DOHH2 (cell line): Measurements from ENCODE around the gene ERC2.

Source experiments
- H3F3A ChIP-seq: fragments of 200-600 bp; sonication (generic), shearing (Covaris generic); 2 replicates; pipeline ENCODE4 v1.6.0; 2016; ENCODE audit warnings: antibody characterized with exemption, mild to moderate bottlenecking; ENCODE audit not compliant: control insufficient read depth, insufficient read depth
- H3K27ac ChIP-seq: fragments of 200-600 bp; sonication (generic); 2 replicates; pipeline ENCODE4 v1.5.1; 2014; ENCODE audit warnings: low read depth, mild to moderate bottlenecking, low read length, moderate library complexity
- H3K27me3 ChIP-seq: fragments of 200-600 bp; sonication (generic); 2 replicates; pipeline ENCODE4 v1.6.1; 2014; ENCODE audit warnings: mild to moderate bottlenecking, low read length, mixed read lengths; ENCODE audit not compliant: control insufficient read depth
- H3K36me3 ChIP-seq: fragments of 200-600 bp; sonication (generic); 2 replicates; pipeline ENCODE4 v1.6.1; 2014; ENCODE audit warnings: mild to moderate bottlenecking, low read length, moderate library complexity, mixed read lengths; ENCODE audit not compliant: control insufficient read depth
- H3K4me1 ChIP-seq: fragments of 200-600 bp; sonication (generic); 2 replicates; pipeline ENCODE4 v1.6.1; 2014; ENCODE audit warnings: mild to moderate bottlenecking, low read length, mixed read lengths; ENCODE audit not compliant: control insufficient read depth
- H3K4me2 ChIP-seq: fragments of 200-600 bp; sonication (generic); 2 replicates; pipeline ENCODE4 v1.6.0; 2014; ENCODE audit warnings: mild to moderate bottlenecking, low read length, moderate library complexity
- H3K4me3 ChIP-seq: fragments of 200-600 bp; sonication (generic); 2 replicates; pipeline ENCODE4 v1.5.1; 2014; ENCODE audit warnings: mild to moderate bottlenecking, low read length, mixed read lengths
- H3K79me2 ChIP-seq: fragments of 200-600 bp; sonication (generic); 2 replicates; pipeline ENCODE4 v1.6.1; 2014; ENCODE audit warnings: mild to moderate bottlenecking, low read length, mixed read lengths; ENCODE audit not compliant: control insufficient read depth
- H3K9me2 ChIP-seq: fragments of 200-600 bp; sonication (generic); replicated peaks from 2 replicates; pipeline ENCODE4 v1.6.1; 2014; ENCODE audit warnings: mild to moderate bottlenecking, low read length, mixed read lengths; ENCODE audit not compliant: control insufficient read depth
- H3K9me3 ChIP-seq: fragments of 200-600 bp; sonication (generic); 2 replicates; pipeline ENCODE4 v1.6.1; 2014; ENCODE audit warnings: antibody characterized with exemption, low read length, mixed read lengths; ENCODE audit not compliant: control insufficient read depth, insufficient read depth
- H4K20me1 ChIP-seq: fragments of 200-600 bp; sonication (generic); 2 replicates; pipeline ENCODE4 v1.6.0; 2014; ENCODE audit warnings: low read depth, mild to moderate bottlenecking, antibody characterized with exemption, low read length, moderate library complexity; ENCODE audit not compliant: control insufficient read depth, insufficient read depth
- CTCF ChIP-seq: fragments of 200-600 bp; sonication (generic); IDR thresholded peaks from one replicate; pipeline ENCODE4 v1.5.1; 2014; ENCODE audit warnings: antibody characterized with exemption, mild to moderate bottlenecking, low read depth, low read length; ENCODE audit not compliant: poor library complexity, severe bottlenecking
- EZH2phosphoT487 ChIP-seq: fragments of 200-600 bp; sonication (generic); IDR thresholded peaks from 2 replicates; pipeline ENCODE4 v1.6.1; 2017; ENCODE audit warnings: borderline replicate concordance, mild to moderate bottlenecking, antibody characterized with exemption, low read length, moderate library complexity, mixed read lengths

Gene ERC2

GRCh38 chr3:55858302-55858701 is 610.0 kb downstream of the ERC2 start:
- Histone ChIP-seq H3K4me3 (no peak overlapping the region), H3K4me2 (no peak overlapping the region), H3K9me3 (no peaks in the 10 kb centered on the region), H3K9me2 (no peaks in the 10 kb centered on the region), H3K27me3 (no peaks in the 10 kb centered on the region), H4K20me1 (no peaks in the 10 kb centered on the region), H3F3A (no peaks in the 10 kb centered on the region), H3K4me1 (no peaks in the 10 kb centered on the region), H3K36me3 (no peaks in the 10 kb centered on the region), H3K27ac (no peak overlapping the region), H3K79me2 (no peaks in the 10 kb centered on the region)
- TF ChIP-seq CTCF = no peak
- TF ChIP-seq EZH2phosphoT487 = no peak

- Histone ChIP-seq H3K27ac (no peak overlapping the region), H4K20me1 (no peaks in the 10 kb centered on the region), H3K27me3 (no peaks in the 10 kb centered on the region), H3K4me2 (no peak overlapping the region), H3K36me3 (no peaks in the 10 kb centered on the region), H3K4me3 (no peak overlapping the region), H3K9me2 (no peaks in the 10 kb centered on the region), H3K4me1 (no peaks in the 10 kb centered on the region), H3K9me3 (no peaks in the 10 kb centered on the region), H3K79me2 (no peaks in the 10 kb centered on the region), H3F3A (no peaks in the 10 kb centered on the region)
- TF ChIP-seq EZH2phosphoT487 (no peak), CTCF (no peak)
These were observed 610.6 kb downstream of the ERC2 start for GRCh38 chr3:55857633-55858032.

GRCh38 chr3:55855311-55855710 is 613.0 kb downstream of the ERC2 start:
- no peaks in the 10 kb centered on the region for H3K9me3 ChIP-seq
- no peak for TF ChIP-seq CTCF
- TF ChIP-seq EZH2phosphoT487 = no peak
- H3K9me2 ChIP-seq = no peaks in the 10 kb centered on the region
- H3K4me1 ChIP-seq = no peaks in the 10 kb centered on the region
- no peak overlapping the region for H3K27ac ChIP-seq
- H3K4me3 ChIP-seq = no peak overlapping the region
- no peaks in the 10 kb centered on the region for H4K20me1 ChIP-seq
- no peaks in the 10 kb centered on the region for H3F3A ChIP-seq
- no peaks in the 10 kb centered on the region for H3K36me3 ChIP-seq
- no peak overlapping the region for H3K4me2 ChIP-seq
- H3K27me3 ChIP-seq = no peaks in the 10 kb centered on the region
- no peaks in the 10 kb centered on the region for H3K79me2 ChIP-seq

GRCh38 chr3:55854494-55854893 is 613.8 kb downstream of the ERC2 start:
- Histone ChIP-seq H3K79me2 (no peaks in the 10 kb centered on the region), H3K4me1 (no peaks in the 10 kb centered on the region), H3K4me2 (no peak overlapping the region), H3F3A (no peaks in the 10 kb centered on the region), H3K27ac (no peak overlapping the region), H3K36me3 (no peaks in the 10 kb centered on the region), H3K9me3 (no peaks in the 10 kb centered on the region), H3K9me2 (no peaks in the 10 kb centered on the region), H3K27me3 (no peaks in the 10 kb centered on the region), H3K4me3 (no peak overlapping the region), H4K20me1 (no peaks in the 10 kb centered on the region)
- TF ChIP-seq EZH2phosphoT487 (no peak), CTCF (no peak)
